GM21576 (cell line): ENCODE data around the gene MAGEA12.
"Not testable (repeated sequence)": the region's sequence is repeated elsewhere in the genome, so short reads cannot be mapped to it uniquely, and the experiment has no call there.

Experiments
- ATAC-seq: cut with Tn5 transposase; IDR thresholded peaks from one replicate; pipeline ENCODE4 v1.9.1; 2021; ENCODE audit warnings: mild to moderate bottlenecking, moderate library complexity; ENCODE audit not compliant: unreplicated experiment

MAGEA12 gene

DNA sequence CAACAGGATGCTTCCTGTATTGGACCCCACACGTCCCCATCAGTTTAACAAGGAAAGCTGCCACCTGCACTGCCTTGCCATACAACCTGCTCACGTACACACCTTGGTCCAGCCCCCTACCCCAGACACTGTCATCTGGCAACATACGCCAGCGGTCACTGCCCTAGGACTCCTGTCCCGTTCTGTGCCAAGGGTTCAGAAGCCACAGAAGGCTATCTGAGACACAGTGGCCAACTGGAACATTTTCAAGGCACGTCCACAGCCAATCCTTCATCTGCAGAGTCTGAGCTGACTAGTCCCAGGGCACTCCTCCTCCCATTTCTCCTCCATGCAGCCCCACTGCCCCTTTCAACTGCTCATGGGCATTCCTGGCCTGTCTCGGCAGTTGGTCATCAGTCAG lies 28.0 kb downstream of the MAGEA12 start:
- not testable (repeated sequence) for ATAC-seq

DNA sequence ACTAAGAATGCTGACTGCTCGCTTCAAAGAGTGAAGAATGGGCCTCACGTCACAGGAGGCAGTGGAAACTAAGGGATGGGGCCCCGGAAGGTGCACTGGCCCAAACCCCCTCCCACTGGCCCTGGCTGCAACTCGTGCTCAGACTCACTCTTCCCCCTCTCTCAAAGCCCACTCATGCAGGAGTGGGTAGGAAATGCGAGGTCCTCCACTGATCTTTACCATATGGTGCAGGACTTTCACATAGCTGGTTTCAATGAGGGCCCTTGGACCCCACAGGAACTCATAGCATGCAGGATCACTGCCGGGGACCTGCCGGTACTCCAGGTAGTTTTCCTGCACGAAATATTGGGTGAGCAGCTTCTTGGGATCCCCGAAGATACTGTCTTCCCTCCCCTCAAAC lies 33.0 kb downstream of the MAGEA12 start:
- ATAC-seq = not testable (repeated sequence)

- not testable (repeated sequence) for ATAC-seq
These were observed 36.2 kb downstream of the MAGEA12 start, which contains the start of gene MAGEA6 for GRCh38 chrX:152769549-152770289. MAGEA6 (minus strand) TSS chrX:152769689; CDS start chrX:152767650, 2,039 bp downstream.

DNA sequence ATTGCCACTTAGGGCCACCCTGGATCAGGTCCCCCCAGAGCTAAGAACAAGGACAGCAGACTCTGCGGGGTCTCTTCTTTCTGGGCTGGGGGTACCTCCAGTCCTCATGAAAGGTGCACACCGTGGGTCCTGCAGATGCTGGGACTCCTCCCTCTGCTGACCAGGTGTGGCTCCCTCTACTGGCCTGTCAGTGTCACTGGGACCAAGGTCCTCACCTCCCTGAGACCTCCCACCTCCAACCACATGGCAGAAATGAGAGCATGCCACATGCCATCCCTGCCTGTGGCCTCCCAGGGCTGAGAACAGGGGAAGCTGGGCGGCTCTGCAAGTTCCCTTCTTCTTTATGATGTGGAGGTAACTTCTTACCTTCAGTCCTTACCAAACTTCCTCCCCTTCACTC lies 53.5 kb downstream of the MAGEA12 start:
- ATAC-seq = peak; percentile 89
